DOHH2 (cell line): ENCODE measurements around the gene TVP23C.

ENCODE experiments used
- H3F3A ChIP-seq: fragments of 200-600 bp; sonication (generic), shearing (Covaris generic); 2 replicates; pipeline ENCODE4 v1.6.0; 2016; ENCODE audit warnings: antibody characterized with exemption, mild to moderate bottlenecking; ENCODE audit not compliant: control insufficient read depth, insufficient read depth
- H3K27ac ChIP-seq: fragments of 200-600 bp; sonication (generic); 2 replicates; pipeline ENCODE4 v1.5.1; 2014; ENCODE audit warnings: low read depth, mild to moderate bottlenecking, low read length, moderate library complexity
- H3K27me3 ChIP-seq: fragments of 200-600 bp; sonication (generic); 2 replicates; pipeline ENCODE4 v1.6.1; 2014; ENCODE audit warnings: mild to moderate bottlenecking, low read length, mixed read lengths; ENCODE audit not compliant: control insufficient read depth
- H3K36me3 ChIP-seq: fragments of 200-600 bp; sonication (generic); 2 replicates; pipeline ENCODE4 v1.6.1; 2014; ENCODE audit warnings: mild to moderate bottlenecking, low read length, moderate library complexity, mixed read lengths; ENCODE audit not compliant: control insufficient read depth
- H3K4me1 ChIP-seq: fragments of 200-600 bp; sonication (generic); 2 replicates; pipeline ENCODE4 v1.6.1; 2014; ENCODE audit warnings: mild to moderate bottlenecking, low read length, mixed read lengths; ENCODE audit not compliant: control insufficient read depth
- H3K4me2 ChIP-seq: fragments of 200-600 bp; sonication (generic); 2 replicates; pipeline ENCODE4 v1.6.0; 2014; ENCODE audit warnings: mild to moderate bottlenecking, low read length, moderate library complexity
- H3K4me3 ChIP-seq: fragments of 200-600 bp; sonication (generic); 2 replicates; pipeline ENCODE4 v1.5.1; 2014; ENCODE audit warnings: mild to moderate bottlenecking, low read length, mixed read lengths
- H3K79me2 ChIP-seq: fragments of 200-600 bp; sonication (generic); 2 replicates; pipeline ENCODE4 v1.6.1; 2014; ENCODE audit warnings: mild to moderate bottlenecking, low read length, mixed read lengths; ENCODE audit not compliant: control insufficient read depth
- H3K9me2 ChIP-seq: fragments of 200-600 bp; sonication (generic); replicated peaks from 2 replicates; pipeline ENCODE4 v1.6.1; 2014; ENCODE audit warnings: mild to moderate bottlenecking, low read length, mixed read lengths; ENCODE audit not compliant: control insufficient read depth
- H3K9me3 ChIP-seq: fragments of 200-600 bp; sonication (generic); 2 replicates; pipeline ENCODE4 v1.6.1; 2014; ENCODE audit warnings: antibody characterized with exemption, low read length, mixed read lengths; ENCODE audit not compliant: control insufficient read depth, insufficient read depth
- H4K20me1 ChIP-seq: fragments of 200-600 bp; sonication (generic); 2 replicates; pipeline ENCODE4 v1.6.0; 2014; ENCODE audit warnings: low read depth, mild to moderate bottlenecking, antibody characterized with exemption, low read length, moderate library complexity; ENCODE audit not compliant: control insufficient read depth, insufficient read depth
- EZH2phosphoT487 ChIP-seq: fragments of 200-600 bp; sonication (generic); IDR thresholded peaks from 2 replicates; pipeline ENCODE4 v1.6.1; 2017; ENCODE audit warnings: borderline replicate concordance, mild to moderate bottlenecking, antibody characterized with exemption, low read length, moderate library complexity, mixed read lengths
- TF ChIP-seq, protein P1 (sequence below): fragments of 200-600 bp; sonication (generic); IDR thresholded peaks from one replicate; pipeline ENCODE4 v1.5.1; 2014; ENCODE audit warnings: antibody characterized with exemption, mild to moderate bottlenecking, low read depth, low read length; ENCODE audit not compliant: poor library complexity, severe bottlenecking

TVP23C gene

DNA sequence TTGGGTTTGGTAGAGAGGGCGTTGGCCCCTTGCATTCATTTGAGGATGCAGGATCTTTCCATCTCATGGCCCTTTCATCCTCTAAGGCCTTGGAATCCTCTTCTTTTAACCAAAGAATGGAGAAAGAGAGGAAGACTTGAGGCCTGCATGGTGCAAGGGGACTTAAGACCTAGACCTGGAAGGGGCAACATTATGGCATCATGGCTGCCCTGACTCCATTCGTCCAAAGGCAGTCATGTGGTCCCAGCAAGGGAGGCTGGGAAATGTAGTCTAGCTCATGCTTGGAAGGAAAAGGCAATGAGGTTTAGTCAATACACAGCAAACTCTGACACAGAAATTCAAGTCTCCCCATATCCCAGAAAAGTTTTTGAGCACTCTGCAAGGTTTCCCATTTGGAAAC is 65.2 kb downstream of the TVP23C start:
- Histone ChIP-seq H3K4me3 (no peak overlapping the region), H3K27ac (no peak overlapping the region), H4K20me1 (no peaks in the 10 kb centered on the region), H3F3A (no peaks in the 10 kb centered on the region), H3K27me3 (no peaks in the 10 kb centered on the region), H3K4me1 (peaks cover 6% of the 10 kb centered on the region), H3K79me2 (no peaks in the 10 kb centered on the region), H3K4me2 (no peak overlapping the region), H3K9me2 (no peaks in the 10 kb centered on the region), H3K9me3 (no peaks in the 10 kb centered on the region), H3K36me3 (no peaks in the 10 kb centered on the region)
- TF ChIP-seq, protein P1, sequence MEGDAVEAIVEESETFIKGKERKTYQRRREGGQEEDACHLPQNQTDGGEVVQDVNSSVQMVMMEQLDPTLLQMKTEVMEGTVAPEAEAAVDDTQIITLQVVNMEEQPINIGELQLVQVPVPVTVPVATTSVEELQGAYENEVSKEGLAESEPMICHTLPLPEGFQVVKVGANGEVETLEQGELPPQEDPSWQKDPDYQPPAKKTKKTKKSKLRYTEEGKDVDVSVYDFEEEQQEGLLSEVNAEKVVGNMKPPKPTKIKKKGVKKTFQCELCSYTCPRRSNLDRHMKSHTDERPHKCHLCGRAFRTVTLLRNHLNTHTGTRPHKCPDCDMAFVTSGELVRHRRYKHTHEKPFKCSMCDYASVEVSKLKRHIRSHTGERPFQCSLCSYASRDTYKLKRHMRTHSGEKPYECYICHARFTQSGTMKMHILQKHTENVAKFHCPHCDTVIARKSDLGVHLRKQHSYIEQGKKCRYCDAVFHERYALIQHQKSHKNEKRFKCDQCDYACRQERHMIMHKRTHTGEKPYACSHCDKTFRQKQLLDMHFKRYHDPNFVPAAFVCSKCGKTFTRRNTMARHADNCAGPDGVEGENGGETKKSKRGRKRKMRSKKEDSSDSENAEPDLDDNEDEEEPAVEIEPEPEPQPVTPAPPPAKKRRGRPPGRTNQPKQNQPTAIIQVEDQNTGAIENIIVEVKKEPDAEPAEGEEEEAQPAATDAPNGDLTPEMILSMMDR: no peak
- no peak for TF ChIP-seq EZH2phosphoT487

DNA sequence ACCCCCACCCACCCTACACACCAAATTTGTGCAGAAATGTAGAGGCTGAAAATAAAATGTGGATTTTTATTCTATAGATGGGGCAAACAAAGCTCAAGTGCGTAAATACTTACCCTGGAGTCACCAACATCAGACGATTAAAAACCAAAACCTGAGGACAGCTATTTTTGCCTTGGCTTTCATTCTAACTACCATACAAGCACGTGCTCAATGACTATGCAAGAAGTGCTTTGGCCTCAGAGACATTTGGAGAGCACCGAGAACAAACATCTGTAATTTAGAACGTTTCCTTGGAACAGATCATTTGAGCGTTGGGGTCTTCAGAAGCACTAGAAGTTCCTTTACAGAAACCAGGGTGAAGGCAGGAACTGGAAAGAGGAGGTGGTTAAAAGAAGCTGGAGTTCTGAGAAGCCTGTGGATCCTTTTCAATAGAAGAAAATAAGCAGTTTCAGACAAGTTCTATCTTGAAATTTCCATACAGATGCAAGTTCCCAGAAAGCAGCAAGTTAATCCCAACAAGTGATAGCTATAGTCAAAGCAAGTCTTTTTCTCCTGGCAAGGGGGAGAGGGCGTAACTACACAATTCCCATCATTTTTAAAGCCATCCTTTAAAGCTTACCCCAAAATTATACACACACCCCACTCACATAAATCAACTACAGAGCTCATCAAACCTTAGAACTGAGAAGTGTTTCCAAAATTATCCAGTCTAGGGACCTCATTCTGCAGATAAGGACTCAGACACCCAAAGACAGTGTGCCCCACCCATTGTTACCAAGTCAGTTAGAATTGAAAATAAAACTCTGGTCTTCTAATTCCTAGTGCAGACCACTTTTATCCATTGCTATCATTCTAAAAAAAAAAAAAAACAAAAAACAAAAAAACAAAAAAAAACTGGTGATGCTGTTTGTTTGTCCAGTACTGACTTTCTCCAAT is 66.3 kb downstream of the TVP23C start:
- Histone ChIP-seq H3K27me3 (no peaks in the 10 kb centered on the region), H3K79me2 (no peaks in the 10 kb centered on the region), H3K4me2 (no peak overlapping the region), H3K9me2 (no peaks in the 10 kb centered on the region), H3K27ac (no peak overlapping the region), H4K20me1 (no peaks in the 10 kb centered on the region), H3K4me3 (no peak overlapping the region), H3K4me1 (no peaks in the 10 kb centered on the region), H3K36me3 (no peaks in the 10 kb centered on the region), H3F3A (no peaks in the 10 kb centered on the region), H3K9me3 (no peaks in the 10 kb centered on the region)
- no peak for TF ChIP-seq EZH2phosphoT487
- TF ChIP-seq, protein P1: no peak

DNA sequence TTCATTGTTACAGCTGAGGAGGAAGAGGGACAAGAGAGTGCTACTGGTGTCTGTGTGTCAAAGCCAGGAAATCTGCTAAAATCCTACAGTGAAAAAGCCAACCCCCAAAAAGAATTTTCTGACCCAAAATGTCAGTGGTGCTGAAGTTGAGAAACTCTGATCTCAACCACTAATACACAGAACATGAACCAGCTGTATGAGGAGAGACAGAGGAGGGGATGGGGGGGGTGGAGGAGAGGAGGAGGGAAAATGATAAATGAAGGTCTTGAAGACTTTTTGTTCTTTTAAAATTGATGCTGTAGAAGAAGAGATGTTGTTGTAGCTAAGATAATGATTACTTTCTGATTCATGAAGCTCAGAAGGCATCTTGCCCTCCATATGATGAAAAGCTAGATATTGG is 68.5 kb downstream of the TVP23C start:
- Histone ChIP-seq H3K9me2 (no peaks in the 10 kb centered on the region), H3F3A (no peaks in the 10 kb centered on the region), H3K4me2 (no peak overlapping the region), H3K4me3 (no peak overlapping the region), H3K9me3 (no peaks in the 10 kb centered on the region), H3K27me3 (no peaks in the 10 kb centered on the region), H4K20me1 (no peaks in the 10 kb centered on the region), H3K4me1 (no peaks in the 10 kb centered on the region), H3K79me2 (no peaks in the 10 kb centered on the region), H3K27ac (no peak overlapping the region), H3K36me3 (no peaks in the 10 kb centered on the region)
- TF ChIP-seq EZH2phosphoT487: no peak
- TF ChIP-seq, protein P1: no peak
